Stimulated activated CD4-positive, alpha-beta T cell treated with anti-CD3 and anti-CD28 coated beads, Interleukin-12 subunit alpha, Interleukin-12 subunit beta, amount 100 ng/mL, for 24 hours (primary cell): ENCODE results near the gene HAVCR1.
"Not testable (repeated sequence)": the region's sequence is repeated elsewhere in the genome, so short reads cannot be mapped to it uniquely, and the experiment has no call there.

Experiments
- DNase-seq, 2 experiments: peaks; one replicate each; pipeline ENCODE4 v3.0.0-alpha.2; 2020; ENCODE audit warnings: low read depth in 2 of 2

The HAVCR1 gene

GRCh38 chr5:157059093-157059539 lies at the start of gene HAVCR1:
TSS of gene HAVCR1 (minus strand) at chr5:157059116. CDS start at chr5:157057943, 1,173 bp downstream.
- no peak for DNase-seq

GRCh38 chr5:157107508-157107907 lies 48.6 kb upstream of the HAVCR1 start:
- no peak for DNase-seq

- DNase-seq, result peak in 1 of 2 experiments; percentile 31
These were observed 47.9 kb upstream of the HAVCR1 start for GRCh38 chr5:157106630-157107461.

GRCh38 chr5:157100140-157100679 lies 41.3 kb upstream of the HAVCR1 start:
- DNase-seq, result peak in 1 of 2 experiments; percentile 15

- no peak for DNase-seq
These were observed 29.6 kb upstream of the HAVCR1 start for GRCh38 chr5:157088342-157088990.

- no peak for DNase-seq
These were observed 27.9 kb upstream of the HAVCR1 start for GRCh38 chr5:157086751-157087359.

- DNase-seq, result no peak
These were observed 27.0 kb upstream of the HAVCR1 start for GRCh38 chr5:157085930-157086329.

GRCh38 chr5:157080286-157080685 lies 21.4 kb upstream of the HAVCR1 start:
- no peak for DNase-seq

- DNase-seq, result no peak
These were observed 17.6 kb upstream of the HAVCR1 start for GRCh38 chr5:157076558-157076957.

- DNase-seq, result no peak
These were observed 13.6 kb upstream of the HAVCR1 start for GRCh38 chr5:157072508-157072907.

- no peak for DNase-seq
These were observed 11.0 kb upstream of the HAVCR1 start for GRCh38 chr5:157069949-157070348.

GRCh38 chr5:157068785-157069184 lies 9.9 kb upstream of the HAVCR1 start:
- no peak for DNase-seq

- DNase-seq, result no peak
These were observed 9.4 kb upstream of the HAVCR1 start for GRCh38 chr5:157068339-157068738.

- DNase-seq, result no peak
These were observed 8.1 kb upstream of the HAVCR1 start for GRCh38 chr5:157067005-157067404.

GRCh38 chr5:157066080-157066479 lies 7.2 kb upstream of the HAVCR1 start:
- DNase-seq, result no peak

GRCh38 chr5:157063776-157064430 lies 5.0 kb upstream of the HAVCR1 start:
- DNase-seq, result no peak

- DNase-seq, result no peak
These were observed 975 bp upstream of the HAVCR1 start for GRCh38 chr5:157059891-157060290.

- DNase-seq, result no peak
These were observed 1.2 kb downstream of the HAVCR1 start for GRCh38 chr5:157057459-157058370.

GRCh38 chr5:157056848-157057247 lies 2.1 kb downstream of the HAVCR1 start:
- not testable (repeated sequence) for DNase-seq

- no peak for DNase-seq
These were observed 7.2 kb downstream of the HAVCR1 start for GRCh38 chr5:157051604-157052245.
